Measurements from ENCODE around the gene PAX6. TPM values are rescaled to one million over a fixed set of nuclear protein-coding genes. Genes with fewer than 3 reads are reported as not detected.
"Not testable (repeated sequence)": the region's sequence is repeated elsewhere in the genome, so short reads cannot be mapped to it uniquely, and the experiment has no call there.

Gene PAX6
- total RNA-seq, 2 donors from 2014 or later, result 0.39 TPM; not detected in 1

- peaks cover 0 to 18% of the 10 kb centered on the region in 2 donors for H3K36me3 Mint-ChIP-seq
- no peaks in the 10 kb centered on the region for H3K9me3 Mint-ChIP-seq
- no peak for DNase-seq (ENCODE audit: low spot score in 2 of 2)
- H3K27ac Mint-ChIP-seq, result no peak overlapping the region
- ATAC-seq, result no peak
These were observed 41.0 kb downstream of the PAX6 start for GRCh38 chr11:31770011-31770700.

GRCh38 chr11:31768749-31769640 is 42.1 kb downstream of the PAX6 start:
- Mint-ChIP-seq H3K9me3 (no peaks in the 10 kb centered on the region), H3K27ac (no peak overlapping the region), H3K36me3 (peaks cover 0 to 18% of the 10 kb centered on the region in 2 donors)
- DNase-seq (ENCODE audit: low spot score in 2 of 2), result no peak
- no peak for ATAC-seq

- no peaks in the 10 kb centered on the region for H3K9me3 Mint-ChIP-seq
- H3K27ac Mint-ChIP-seq, result no peak overlapping the region
- DNase-seq (ENCODE audit: low spot score in 2 of 2), result no peak
- peaks cover 0 to 10% of the 10 kb centered on the region in 2 donors for H3K36me3 Mint-ChIP-seq
- no peak for ATAC-seq
These were observed 43.4 kb downstream of the PAX6 start for GRCh38 chr11:31767685-31768084.

GRCh38 chr11:31767066-31767465 is 44.1 kb downstream of the PAX6 start:
- DNase-seq (ENCODE audit: low spot score in 2 of 2), result no peak
- ATAC-seq, result no peak
- no peaks in the 10 kb centered on the region for H3K9me3 Mint-ChIP-seq
- H3K36me3 Mint-ChIP-seq, result peaks cover 0 to 4% of the 10 kb centered on the region in 2 donors
- no peak overlapping the region for H3K27ac Mint-ChIP-seq

- Mint-ChIP-seq H3K9me3 (no peaks in the 10 kb centered on the region), H3K27ac (no peak overlapping the region), H3K36me3 (no peaks in the 10 kb centered on the region)
- no peak for DNase-seq (ENCODE audit: low spot score in 2 of 2)
- ATAC-seq, result no peak
These were observed 46.4 kb downstream of the PAX6 start for GRCh38 chr11:31764766-31765165.

GRCh38 chr11:31764261-31764660 is 46.9 kb downstream of the PAX6 start:
- no peak for ATAC-seq
- Mint-ChIP-seq H3K36me3 (no peaks in the 10 kb centered on the region), H3K27ac (no peak overlapping the region), H3K9me3 (no peaks in the 10 kb centered on the region)
- no peak for DNase-seq (ENCODE audit: low spot score in 2 of 2)

GRCh38 chr11:31763296-31763695 is 47.8 kb downstream of the PAX6 start:
- H3K27ac Mint-ChIP-seq, result no peak overlapping the region
- no peaks in the 10 kb centered on the region for H3K36me3 Mint-ChIP-seq
- H3K9me3 Mint-ChIP-seq, result no peaks in the 10 kb centered on the region
- DNase-seq (ENCODE audit: low spot score in 2 of 2), result no peak
- no peak for ATAC-seq

- Mint-ChIP-seq H3K36me3 (no peaks in the 10 kb centered on the region), H3K9me3 (no peaks in the 10 kb centered on the region), H3K27ac (no peak overlapping the region)
- DNase-seq (ENCODE audit: low spot score in 2 of 2) (no peak), ATAC-seq (no peak)
These were observed 49.5 kb downstream of the PAX6 start for GRCh38 chr11:31761636-31762035.

- ATAC-seq, result no peak
- no peaks in the 10 kb centered on the region for H3K9me3 Mint-ChIP-seq
These were observed 53.8 kb downstream of the PAX6 start for GRCh38 chr11:31757260-31757835.

GRCh38 chr11:31747581-31747980 is 63.5 kb downstream of the PAX6 start:
- peaks cover 7 to 11% of the 10 kb centered on the region in 2 donors for H3K9me3 Mint-ChIP-seq
- ATAC-seq (no peak), DNase-seq (ENCODE audit: low spot score in 2 of 2) (no peak)
- no peak overlapping the region for H3K27ac Mint-ChIP-seq
- peaks cover 0 to 24% of the 10 kb centered on the region in 2 donors for H3K36me3 Mint-ChIP-seq

More at GRCh38 chr11:31757260-31757835, 53.8 kb downstream of the PAX6 start:
- H3K27ac Mint-ChIP-seq, result no peak overlapping the region
- DNase-seq (ENCODE audit: low spot score in 2 of 2), result no peak
- H3K36me3 Mint-ChIP-seq, result no peaks in the 10 kb centered on the region

GRCh38 chr11:31740731-31741368 is 70.3 kb downstream of the PAX6 start:
- Mint-ChIP-seq H3K36me3 (peaks cover 16 to 34% of the 10 kb centered on the region in 2 donors), H3K9me3 (peaks cover 11 to 16% of the 10 kb centered on the region in 2 donors)
- not testable (repeated sequence) for DNase-seq (ENCODE audit: low spot score in 2 of 2); H3K27ac Mint-ChIP-seq; ATAC-seq

- no peak for DNase-seq (ENCODE audit: low spot score in 2 of 2)
- Mint-ChIP-seq H3K36me3 (peaks cover 18 to 38% of the 10 kb centered on the region in 2 donors), H3K9me3 (peaks cover 13 to 18% of the 10 kb centered on the region in 2 donors), H3K27ac (no peak overlapping the region)
- no peak for ATAC-seq
These were observed 71.0 kb downstream of the PAX6 start for GRCh38 chr11:31740131-31740530.

Data from activated naive CD4-positive, alpha-beta T cell treated with anti-CD3 and anti-CD28 coated beads, Interleukin-2, amount 50 U/mL, for 72 hours (primary cell).